Mesenchymal stem cell (in vitro differentiated cells and primary cell): ENCODE data around the gene ZNF486. TPM values are rescaled to one million over a fixed set of nuclear protein-coding genes. Genes with fewer than 3 reads are reported as not detected.
"Not testable (repeated sequence)": the region's sequence is repeated elsewhere in the genome, so short reads cannot be mapped to it uniquely, and the experiment has no call there.

ENCODE experiments used
- DNase-seq: peaks from one replicate; pipeline ENCODE4 v3.0.0-alpha.2; 2013
- H2AFZ ChIP-seq: one replicate; pipeline ENCODE4 v1.6.1; 2013; ENCODE audit warnings: low read depth, mild to moderate bottlenecking, control low read depth, inconsistent platforms, low read length, moderate library complexity
- H2AK5ac ChIP-seq: 2 replicates; pipeline ENCODE4 v1.6.1; 2013; ENCODE audit warnings: low read length, moderate library complexity, mild to moderate bottlenecking, inconsistent platforms; ENCODE audit not compliant: severe bottlenecking
- H2BK120ac ChIP-seq: one replicate; pipeline ENCODE4 v1.6.1; 2013; ENCODE audit warnings: low read depth, mild to moderate bottlenecking, inconsistent platforms, low read length, moderate library complexity
- H2BK12ac ChIP-seq, 2 experiments: one replicate each; pipeline ENCODE4 v1.6.1; 2013; ENCODE audit warnings: inconsistent platforms in 2 of 2, low read length in 2 of 2, mild to moderate bottlenecking in 2 of 2, moderate library complexity in 2 of 2, control low read depth in 1 of 2
- H2BK15ac ChIP-seq: one replicate; pipeline ENCODE4 v1.6.1; 2013; ENCODE audit warnings: mild to moderate bottlenecking, low read depth, inconsistent platforms; ENCODE audit not compliant: poor library complexity, severe bottlenecking
- H2BK5ac ChIP-seq: 2 replicates; pipeline ENCODE4 v1.6.1; 2013; ENCODE audit warnings: low read depth, mild to moderate bottlenecking, low read length, control low read depth, inconsistent platforms; ENCODE audit not compliant: poor library complexity, severe bottlenecking
- H3K14ac ChIP-seq, 2 experiments: one replicate each; pipeline ENCODE4 v1.6.1; 2013; ENCODE audit warnings: inconsistent platforms in 2 of 2, low read length in 2 of 2, control low read depth in 1 of 2, mild to moderate bottlenecking in 1 of 2, moderate library complexity in 1 of 2
- H3K18ac ChIP-seq, 2 experiments: one replicate each; pipeline ENCODE4 v1.6.1; 2013; ENCODE audit warnings: inconsistent platforms in 2 of 2, low read length in 2 of 2, control low read depth in 1 of 2, low read depth in 1 of 2, mild to moderate bottlenecking in 1 of 2
- H3K23ac ChIP-seq, 2 experiments: one replicate each; pipeline ENCODE4 v1.6.1; 2013; ENCODE audit warnings: inconsistent platforms in 2 of 2, low read length in 2 of 2, mild to moderate bottlenecking in 2 of 2, moderate library complexity in 2 of 2, control low read depth in 1 of 2
- H3K27ac ChIP-seq: 2 replicates; pipeline ENCODE4 v1.5.1; 2013; ENCODE audit warnings: mild to moderate bottlenecking, moderate library complexity, low read length, control low read depth, inconsistent platforms; ENCODE audit not compliant: poor library complexity, severe bottlenecking
- H3K27me3 ChIP-seq, 2 experiments: 2 replicates each; pipeline versions ENCODE4 v1.6.1 to v1.7.0; 2013; ENCODE audit warnings: low read length in 2 of 2, mild to moderate bottlenecking in 2 of 2, moderate library complexity in 2 of 2, control low read depth in 1 of 2, inconsistent platforms in 1 of 2; ENCODE audit not compliant: control insufficient read depth in 1 of 2, insufficient read depth in 1 of 2
- H3K36me3 ChIP-seq, 2 experiments: 2 replicates each; pipeline versions ENCODE4 v1.6.1 to v1.7.0; 2013; ENCODE audit warnings: low read length in 2 of 2, control low read depth in 1 of 2, inconsistent platforms in 1 of 2, low read depth in 1 of 2, mild to moderate bottlenecking in 1 of 2; ENCODE audit not compliant: insufficient read depth in 2 of 2, control insufficient read depth in 1 of 2
- H3K4ac ChIP-seq, 2 experiments: one replicate each; pipeline ENCODE4 v1.6.1; 2013; ENCODE audit warnings: inconsistent platforms in 2 of 2, low read length in 2 of 2, mild to moderate bottlenecking in 2 of 2, moderate library complexity in 2 of 2, control low read depth in 1 of 2, low read depth in 1 of 2
- H3K4me1 ChIP-seq: 2 replicates; pipeline ENCODE4 v1.6.1; 2013; ENCODE audit warnings: low read depth, low read length, control low read depth; ENCODE audit not compliant: control insufficient read depth, insufficient read depth
- H3K4me2 ChIP-seq: 2 replicates; pipeline ENCODE4 v1.6.1; 2013; ENCODE audit warnings: low read length, mild to moderate bottlenecking, inconsistent platforms; ENCODE audit not compliant: poor library complexity, severe bottlenecking
- H3K4me3 ChIP-seq, 2 experiments: 2 replicates each; pipeline versions ENCODE4 v1.5.1 to v1.7.0; 2013; ENCODE audit warnings: low read length in 2 of 2, mild to moderate bottlenecking in 2 of 2, control low read depth in 1 of 2, low read depth in 1 of 2; ENCODE audit not compliant: insufficient read depth in 1 of 2
- H3K79me1 ChIP-seq: replicated peaks from 2 replicates; pipeline ENCODE4 v1.6.1; 2013; ENCODE audit warnings: mild to moderate bottlenecking, control low read depth, low read length, inconsistent platforms; ENCODE audit not compliant: poor library complexity, severe bottlenecking
- H3K9ac ChIP-seq: 2 replicates; pipeline ENCODE4 v1.7.0; 2013; ENCODE audit warnings: mild to moderate bottlenecking, low read length, moderate library complexity
- H3K9me3 ChIP-seq: 2 replicates; pipeline ENCODE4 v1.7.0; 2013; ENCODE audit warnings: mild to moderate bottlenecking, low read length; ENCODE audit not compliant: control insufficient read depth
- H4K8ac ChIP-seq: one replicate; pipeline ENCODE4 v1.6.1; 2013; ENCODE audit warnings: inconsistent platforms, mild to moderate bottlenecking, low read length, moderate library complexity
- H4K91ac ChIP-seq: one replicate; pipeline ENCODE4 v1.6.1; 2013; ENCODE audit warnings: mild to moderate bottlenecking, low read length, inconsistent platforms
- WGBS: methylation state at CpG from one replicate; pipeline ENCODE4 v1.1.7; 2013; ENCODE audit warnings: mixed read lengths; 5-methylcytosine and 5-hydroxymethylcytosine counted together
- small RNA-seq: library from polyadenylated mRNA; stranded (forward); fragments of <200 nt; extraction: miRNeasy Mini kit (QIAGEN cat#:217004); gene quantifications from one replicate; pipeline ENCODE3, GENCODE V24; 2013; ENCODE audit warnings: low read depth

Gene ZNF486

GRCh38 chr19:20247016-20247683 lies 80.1 kb downstream of the ZNF486 start:
- H2BK5ac ChIP-seq, result no peak overlapping the region
- H2AFZ ChIP-seq, result no peak overlapping the region
- H3K27me3 ChIP-seq, result no peaks in the 10 kb centered on the region
- H3K4me2 ChIP-seq, result no peak overlapping the region
- no peak overlapping the region for H4K8ac ChIP-seq
- H2BK15ac ChIP-seq, result no peak overlapping the region
- no peak overlapping the region for H3K18ac ChIP-seq
- no peak overlapping the region for H2BK120ac ChIP-seq
- no peaks in the 10 kb centered on the region for H3K36me3 ChIP-seq
- H3K9me3 ChIP-seq, result peaks cover 16% of the 10 kb centered on the region
- WGBS, result 79% methylated on average over 8 of the region's 10 CpGs
- no peaks in the 10 kb centered on the region for H3K4me1 ChIP-seq
- no peak overlapping the region for H3K14ac ChIP-seq
- H4K91ac ChIP-seq, result no peak overlapping the region
- H3K4me3 ChIP-seq, result no peak overlapping the region
- no peak overlapping the region for H3K27ac ChIP-seq
- no peak overlapping the region for H3K4ac ChIP-seq
- no peak overlapping the region for H3K9ac ChIP-seq
- no peak overlapping the region for H3K23ac ChIP-seq
- peak; percentile 6 for DNase-seq
- H3K79me1 ChIP-seq, result no peaks in the 10 kb centered on the region
- H2AK5ac ChIP-seq, result no peak overlapping the region
- H2BK12ac ChIP-seq, result no peak overlapping the region

GRCh38 chr19:20248258-20248657 lies 81.2 kb downstream of the ZNF486 start:
- H3K23ac ChIP-seq, H3K36me3 ChIP-seq, H4K91ac ChIP-seq, DNase-seq, H4K8ac ChIP-seq, H3K4me3 ChIP-seq, H2BK120ac ChIP-seq, H3K4ac ChIP-seq, H2AK5ac ChIP-seq, H2AFZ ChIP-seq, H2BK5ac ChIP-seq, H3K79me1 ChIP-seq, H2BK15ac ChIP-seq, H3K27ac ChIP-seq, H3K14ac ChIP-seq, H3K27me3 ChIP-seq, H3K4me1 ChIP-seq, H3K9ac ChIP-seq, H2BK12ac ChIP-seq, H3K4me2 ChIP-seq, H3K18ac ChIP-seq: not testable (repeated sequence)
- 21% methylated on average over 2 of the region's 2 CpGs for WGBS
- peaks cover 22% of the 10 kb centered on the region for H3K9me3 ChIP-seq

Small RNA genes lying within 50 kb of the gene (small RNA-seq; reads per million reads assigned to genes)
- not detected for gene AC011447.4
